Subcutaneous adipose tissue (tissue), 4 donors: ENCODE measurements around the gene PCDHB9. TPM values are rescaled to one million over a fixed set of nuclear protein-coding genes. Genes with fewer than 3 reads are reported as not detected.

ENCODE experiments used
- total RNA-seq, 4 donors: library from RNA; depleted of rRNA; stranded (reverse); fragments of >200 nt; gene quantifications; one replicate each; pipeline ENCODE4 v1.1.0, GENCODE V29; 2016
- TF ChIP-seq, protein P1 (sequence below): fragments of 450-650 bp; IDR thresholded peaks from one replicate; pipeline ENCODE4 v1.5.1; 2016; ENCODE audit warnings: low read depth, mild to moderate bottlenecking, control low read depth, antibody characterized with exemption, moderate library complexity

The PCDHB9 gene
- 1 to 10 TPM; 1.0 to 2.4 (median 2.1) TPM for total RNA-seq

DNA sequence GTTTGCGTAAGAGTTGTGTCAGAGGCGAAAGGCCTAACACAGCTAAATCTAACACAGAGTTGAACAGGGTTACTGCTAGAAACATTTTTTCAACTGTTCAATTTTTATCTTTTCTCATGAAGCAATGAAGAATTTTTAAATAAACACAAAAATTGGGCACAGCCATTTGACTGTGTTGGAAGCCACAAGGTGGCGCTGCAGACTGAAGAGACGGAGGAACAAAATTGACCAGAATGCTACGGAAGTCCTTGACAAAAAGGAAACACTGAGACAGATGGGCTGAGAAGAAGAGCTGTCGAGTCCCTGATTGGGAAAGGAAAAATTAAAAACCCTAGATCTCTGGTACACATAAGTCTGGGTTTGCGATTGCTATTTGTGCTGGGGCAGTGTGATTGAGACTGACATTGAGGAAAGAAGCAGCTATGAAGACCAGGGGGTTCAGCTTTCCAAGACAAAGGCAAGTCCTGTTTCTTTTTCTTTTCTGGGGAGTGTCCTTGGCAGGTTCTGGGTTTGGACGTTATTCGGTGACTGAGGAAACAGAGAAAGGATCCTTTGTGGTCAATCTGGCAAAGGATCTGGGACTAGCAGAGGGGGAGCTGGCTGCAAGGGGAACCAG, at the start of gene PCDHB9:
Gene PCDHB9, plus strand, starts transcription at position 265 of the 616 bp plus-strand sequence. Its CDS starts 158 bp downstream, at position 423.
- TF ChIP-seq, protein P1, sequence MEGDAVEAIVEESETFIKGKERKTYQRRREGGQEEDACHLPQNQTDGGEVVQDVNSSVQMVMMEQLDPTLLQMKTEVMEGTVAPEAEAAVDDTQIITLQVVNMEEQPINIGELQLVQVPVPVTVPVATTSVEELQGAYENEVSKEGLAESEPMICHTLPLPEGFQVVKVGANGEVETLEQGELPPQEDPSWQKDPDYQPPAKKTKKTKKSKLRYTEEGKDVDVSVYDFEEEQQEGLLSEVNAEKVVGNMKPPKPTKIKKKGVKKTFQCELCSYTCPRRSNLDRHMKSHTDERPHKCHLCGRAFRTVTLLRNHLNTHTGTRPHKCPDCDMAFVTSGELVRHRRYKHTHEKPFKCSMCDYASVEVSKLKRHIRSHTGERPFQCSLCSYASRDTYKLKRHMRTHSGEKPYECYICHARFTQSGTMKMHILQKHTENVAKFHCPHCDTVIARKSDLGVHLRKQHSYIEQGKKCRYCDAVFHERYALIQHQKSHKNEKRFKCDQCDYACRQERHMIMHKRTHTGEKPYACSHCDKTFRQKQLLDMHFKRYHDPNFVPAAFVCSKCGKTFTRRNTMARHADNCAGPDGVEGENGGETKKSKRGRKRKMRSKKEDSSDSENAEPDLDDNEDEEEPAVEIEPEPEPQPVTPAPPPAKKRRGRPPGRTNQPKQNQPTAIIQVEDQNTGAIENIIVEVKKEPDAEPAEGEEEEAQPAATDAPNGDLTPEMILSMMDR, result no peak

- TF ChIP-seq, protein P1, result no peak
Measured at GRCh38 chr5:141149812-141150211, 37.1 kb upstream of the PCDHB9 start, which contains the start of gene PCDHB6. Gene PCDHB6, plus strand, starts transcription at chr5:141150057. Its CDS starts 201 bp downstream, at chr5:141150258.

GRCh38 chr5:141150224-141150992, 36.6 kb upstream of the PCDHB9 start:
- TF ChIP-seq, protein P1, result no peak

- TF ChIP-seq, protein P1, result no peak
Measured at GRCh38 chr5:141150993-141151325, 36.0 kb upstream of the PCDHB9 start.

GRCh38 chr5:141155540-141156374, 31.2 kb upstream of the PCDHB9 start:
- TF ChIP-seq, protein P1, result no peak

DNA sequence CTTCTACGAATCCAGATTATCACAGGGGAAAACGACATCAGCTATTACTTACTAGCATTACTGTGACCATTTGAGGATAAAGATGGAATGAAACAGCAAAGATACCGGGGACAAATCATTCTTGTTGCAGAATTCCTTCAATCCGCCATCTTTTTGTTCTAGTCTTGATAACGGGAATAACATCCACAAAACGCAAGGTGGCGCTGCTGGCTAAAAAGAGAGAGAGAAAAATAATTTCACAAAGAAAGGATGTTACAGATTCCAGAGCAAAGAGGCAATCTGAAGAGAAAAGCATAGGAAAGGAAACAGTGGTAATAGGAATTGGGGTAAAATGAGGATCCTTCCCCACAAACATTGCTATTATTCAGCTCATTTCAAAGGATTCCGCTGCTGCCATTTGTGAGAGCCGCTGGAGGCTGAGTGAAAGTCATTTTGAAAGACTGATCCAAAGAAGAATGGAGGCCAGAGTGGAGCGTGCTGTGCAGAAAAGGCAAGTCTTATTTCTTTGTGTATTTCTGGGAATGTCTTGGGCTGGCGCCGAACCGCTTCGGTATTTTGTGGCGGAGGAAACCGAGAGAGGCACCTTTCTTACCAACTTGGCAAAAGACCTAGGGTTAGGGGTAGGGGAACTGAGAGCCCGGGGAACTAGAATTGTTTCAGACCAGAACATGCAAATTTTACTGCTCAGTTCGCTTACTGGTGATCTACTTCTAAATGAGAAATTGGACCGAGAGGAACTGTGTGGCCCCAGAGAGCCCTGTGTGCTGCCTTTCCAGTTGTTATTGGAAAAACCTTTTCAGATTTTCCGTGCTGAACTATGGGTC, 14.4 kb upstream of the PCDHB9 start, which contains the start of gene PCDHB7:
Gene PCDHB7, plus strand, starts transcription at position 264 of the 824 bp plus-strand sequence. Its CDS starts 192 bp downstream, at position 456.
- TF ChIP-seq, protein P1, result no peak
